NOMO-1 treated with dmso at 0.1 percent for 144 hours (cell line): Measurements from ENCODE around the gene LSM14B.

Experiments used
- DNase-seq: peaks from one replicate; lab custom pipeline; 2025; ENCODE audit not compliant: unreplicated experiment; lab: John Stamatoyannopoulos, UW

LSM14B gene

GRCh38 chr20:62182469-62183425, 60.5 kb downstream of the LSM14B start, which contains the start of gene MTG2:
TSS of gene MTG2 (plus strand) at chr20:62183028. CDS start at chr20:62193421, 10,393 bp downstream.
- DNase-seq: peak; percentile 91

- no peak for DNase-seq
These were observed 61.3 kb downstream of the LSM14B start for GRCh38 chr20:62183426-62184142.
